ENCODE results near the gene BSN.

The BSN gene

DNA sequence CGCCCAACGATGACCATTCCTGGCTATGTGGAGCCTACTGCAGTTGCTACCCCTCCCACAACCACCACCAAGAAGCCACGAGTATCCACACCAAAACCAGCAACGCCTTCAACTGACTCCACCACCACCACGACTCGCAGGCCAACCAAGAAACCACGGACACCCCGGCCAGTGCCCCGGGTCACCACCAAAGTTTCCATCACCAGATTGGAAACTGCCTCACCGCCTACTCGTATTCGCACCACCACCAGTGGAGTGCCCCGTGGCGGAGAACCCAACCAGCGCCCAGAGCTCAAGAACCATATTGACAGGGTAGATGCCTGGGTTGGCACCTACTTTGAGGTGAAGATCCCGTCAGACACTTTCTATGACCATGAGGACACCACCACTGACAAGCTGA, 22.6 kb upstream of the BSN start:
- no peaks in the 10 kb centered on the region for H3K27me3 ChIP-seq
- no peak overlapping the region for H3K4me3 ChIP-seq (ENCODE audit: low read depth in 1 of 2, low read length in 1 of 2)
- TF ChIP-seq, protein P1, sequence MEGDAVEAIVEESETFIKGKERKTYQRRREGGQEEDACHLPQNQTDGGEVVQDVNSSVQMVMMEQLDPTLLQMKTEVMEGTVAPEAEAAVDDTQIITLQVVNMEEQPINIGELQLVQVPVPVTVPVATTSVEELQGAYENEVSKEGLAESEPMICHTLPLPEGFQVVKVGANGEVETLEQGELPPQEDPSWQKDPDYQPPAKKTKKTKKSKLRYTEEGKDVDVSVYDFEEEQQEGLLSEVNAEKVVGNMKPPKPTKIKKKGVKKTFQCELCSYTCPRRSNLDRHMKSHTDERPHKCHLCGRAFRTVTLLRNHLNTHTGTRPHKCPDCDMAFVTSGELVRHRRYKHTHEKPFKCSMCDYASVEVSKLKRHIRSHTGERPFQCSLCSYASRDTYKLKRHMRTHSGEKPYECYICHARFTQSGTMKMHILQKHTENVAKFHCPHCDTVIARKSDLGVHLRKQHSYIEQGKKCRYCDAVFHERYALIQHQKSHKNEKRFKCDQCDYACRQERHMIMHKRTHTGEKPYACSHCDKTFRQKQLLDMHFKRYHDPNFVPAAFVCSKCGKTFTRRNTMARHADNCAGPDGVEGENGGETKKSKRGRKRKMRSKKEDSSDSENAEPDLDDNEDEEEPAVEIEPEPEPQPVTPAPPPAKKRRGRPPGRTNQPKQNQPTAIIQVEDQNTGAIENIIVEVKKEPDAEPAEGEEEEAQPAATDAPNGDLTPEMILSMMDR (IDR thresholded peaks at IDR 0.05), result no peak
- H3K4me1 ChIP-seq (ENCODE audit: control insufficient read depth in 1 of 2, insufficient read depth in 1 of 2, low read depth in 1 of 2, low read length in 1 of 2), result no peaks in the 10 kb centered on the region
- H3K27ac ChIP-seq, result no peak overlapping the region
- no peaks in the 10 kb centered on the region for H3K9me3 ChIP-seq
- peaks cover 28% of the 10 kb centered on the region for H3K36me3 ChIP-seq

DNA sequence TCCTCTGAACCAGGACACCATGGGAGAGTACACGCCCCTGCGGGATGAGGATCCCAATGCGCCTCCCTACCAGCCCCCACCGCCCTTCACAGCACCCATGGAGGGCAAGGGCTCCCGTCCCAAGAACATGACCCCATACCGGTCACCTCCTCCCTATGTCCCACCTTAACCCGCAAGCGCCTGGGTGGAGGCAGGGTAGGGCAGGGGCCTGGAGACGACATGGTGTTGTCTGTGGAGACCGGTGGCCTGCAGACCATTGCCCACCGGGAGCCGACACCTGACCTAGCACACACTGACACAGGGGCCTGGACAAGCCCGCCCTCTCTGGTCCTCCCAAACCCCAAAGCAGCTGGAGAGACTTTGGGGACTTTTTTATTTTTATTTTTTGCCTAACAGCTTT, 21.2 kb upstream of the BSN start:
- TF ChIP-seq, protein P1 (IDR thresholded peaks at IDR 0.05), result no peak
- no peaks in the 10 kb centered on the region for H3K9me3 ChIP-seq
- no peak overlapping the region for H3K4me3 ChIP-seq (ENCODE audit: low read depth in 1 of 2, low read length in 1 of 2)
- no peaks in the 10 kb centered on the region for H3K4me1 ChIP-seq (ENCODE audit: control insufficient read depth in 1 of 2, insufficient read depth in 1 of 2, low read depth in 1 of 2, low read length in 1 of 2)
- peaks cover 28% of the 10 kb centered on the region for H3K36me3 ChIP-seq
- H3K27ac ChIP-seq, result no peak overlapping the region
- no peaks in the 10 kb centered on the region for H3K27me3 ChIP-seq

DNA sequence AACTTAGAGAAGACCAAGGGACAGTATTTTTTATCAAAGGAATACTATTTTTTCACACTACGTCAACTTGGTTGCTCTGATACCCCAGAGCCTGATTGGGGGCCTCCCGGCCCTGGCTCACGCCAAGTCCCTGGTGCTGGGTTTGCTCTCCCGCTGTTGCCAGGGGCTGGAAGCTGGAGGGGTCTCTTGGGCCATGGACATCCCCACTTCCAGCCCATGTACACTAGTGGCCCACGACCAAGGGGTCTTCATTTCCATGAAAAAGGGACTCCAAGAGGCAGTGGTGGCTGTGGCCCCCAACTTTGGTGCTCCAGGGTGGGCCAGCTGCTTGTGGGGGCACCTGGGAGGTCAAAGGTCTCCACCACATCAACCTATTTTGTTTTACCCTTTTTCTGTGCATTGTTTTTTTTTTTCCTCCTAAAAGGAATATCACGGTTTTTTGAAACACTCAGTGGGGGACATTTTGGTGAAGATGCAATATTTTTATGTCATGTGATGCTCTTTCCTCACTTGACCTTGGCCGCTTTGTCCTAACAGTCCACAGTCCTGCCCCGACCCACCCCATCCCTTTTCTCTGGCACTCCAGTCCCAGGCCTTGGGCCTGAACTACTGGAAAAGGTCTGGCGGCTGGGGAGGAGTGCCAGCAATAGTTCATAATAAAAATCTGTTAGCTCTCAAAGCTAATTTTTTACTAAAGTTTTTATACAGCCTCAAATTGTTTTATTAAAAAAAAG, 20.3 kb upstream of the BSN start:
- H3K27me3 ChIP-seq, result no peaks in the 10 kb centered on the region
- peaks cover 28% of the 10 kb centered on the region for H3K36me3 ChIP-seq

DNA sequence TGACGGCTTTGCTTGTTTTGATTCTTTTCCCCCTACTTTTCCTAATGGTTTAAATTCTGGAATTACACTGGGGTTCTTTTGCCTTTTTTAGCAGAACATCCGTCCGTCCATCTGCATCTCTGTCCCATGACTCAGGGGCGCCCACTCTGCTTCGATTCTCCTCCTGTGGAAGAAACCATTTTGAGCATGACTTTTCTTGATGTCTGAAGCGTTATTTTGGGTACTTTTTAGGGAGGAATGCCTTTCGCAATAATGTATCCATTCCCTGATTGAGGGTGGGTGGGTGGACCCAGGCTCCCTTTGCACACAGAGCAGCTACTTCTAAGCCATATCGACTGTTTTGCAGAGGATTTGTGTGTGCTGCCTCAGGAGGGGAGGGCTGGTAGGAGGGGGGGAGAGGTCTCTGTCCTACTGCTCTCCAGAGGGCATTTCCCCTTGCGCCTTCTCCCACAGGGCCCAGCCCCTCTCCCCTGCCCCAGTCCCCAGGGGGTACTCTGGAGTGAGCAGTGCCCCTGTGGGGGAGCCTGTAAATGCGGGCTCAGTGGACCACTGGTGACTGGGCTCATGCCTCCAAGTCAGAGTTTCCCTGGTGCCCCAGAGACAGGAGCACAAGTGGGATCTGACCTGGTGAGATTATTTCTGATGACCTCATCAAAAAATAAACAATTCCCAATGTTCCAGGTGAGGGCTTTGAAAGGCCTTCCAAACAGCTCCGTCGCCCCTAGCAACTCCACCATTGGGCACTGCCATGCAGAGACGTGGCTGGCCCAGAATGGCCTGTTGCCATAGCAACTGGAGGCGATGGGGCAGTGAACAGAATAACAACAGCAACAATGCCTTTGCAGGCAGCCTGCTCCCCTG, 19.5 kb upstream of the BSN start:
- TF ChIP-seq, protein P1 (IDR thresholded peaks at IDR 0.05), result no peak
- H3K4me1 ChIP-seq (ENCODE audit: control insufficient read depth in 1 of 2, insufficient read depth in 1 of 2, low read depth in 1 of 2, low read length in 1 of 2), result peaks cover 0 to 6% of the 10 kb centered on the region in 2 experiments
- H3K4me3 ChIP-seq (ENCODE audit: low read depth in 1 of 2, low read length in 1 of 2), result no peak overlapping the region
- peaks cover 28% of the 10 kb centered on the region for H3K36me3 ChIP-seq
- H3K27ac ChIP-seq, result no peak overlapping the region
- H3K9me3 ChIP-seq, result no peaks in the 10 kb centered on the region
- H3K27me3 ChIP-seq, result no peaks in the 10 kb centered on the region

More for the DNA sequence above, 20.3 kb upstream of the BSN start:
- H3K4me1 ChIP-seq (ENCODE audit: control insufficient read depth in 1 of 2, insufficient read depth in 1 of 2, low read depth in 1 of 2, low read length in 1 of 2), result no peaks in the 10 kb centered on the region
- H3K9me3 ChIP-seq, result no peaks in the 10 kb centered on the region
- H3K27ac ChIP-seq, result no peak overlapping the region
- H3K4me3 ChIP-seq (ENCODE audit: low read depth in 1 of 2, low read length in 1 of 2), result no peak overlapping the region
- TF ChIP-seq, protein P1 (IDR thresholded peaks at IDR 0.05), result no peak

DNA sequence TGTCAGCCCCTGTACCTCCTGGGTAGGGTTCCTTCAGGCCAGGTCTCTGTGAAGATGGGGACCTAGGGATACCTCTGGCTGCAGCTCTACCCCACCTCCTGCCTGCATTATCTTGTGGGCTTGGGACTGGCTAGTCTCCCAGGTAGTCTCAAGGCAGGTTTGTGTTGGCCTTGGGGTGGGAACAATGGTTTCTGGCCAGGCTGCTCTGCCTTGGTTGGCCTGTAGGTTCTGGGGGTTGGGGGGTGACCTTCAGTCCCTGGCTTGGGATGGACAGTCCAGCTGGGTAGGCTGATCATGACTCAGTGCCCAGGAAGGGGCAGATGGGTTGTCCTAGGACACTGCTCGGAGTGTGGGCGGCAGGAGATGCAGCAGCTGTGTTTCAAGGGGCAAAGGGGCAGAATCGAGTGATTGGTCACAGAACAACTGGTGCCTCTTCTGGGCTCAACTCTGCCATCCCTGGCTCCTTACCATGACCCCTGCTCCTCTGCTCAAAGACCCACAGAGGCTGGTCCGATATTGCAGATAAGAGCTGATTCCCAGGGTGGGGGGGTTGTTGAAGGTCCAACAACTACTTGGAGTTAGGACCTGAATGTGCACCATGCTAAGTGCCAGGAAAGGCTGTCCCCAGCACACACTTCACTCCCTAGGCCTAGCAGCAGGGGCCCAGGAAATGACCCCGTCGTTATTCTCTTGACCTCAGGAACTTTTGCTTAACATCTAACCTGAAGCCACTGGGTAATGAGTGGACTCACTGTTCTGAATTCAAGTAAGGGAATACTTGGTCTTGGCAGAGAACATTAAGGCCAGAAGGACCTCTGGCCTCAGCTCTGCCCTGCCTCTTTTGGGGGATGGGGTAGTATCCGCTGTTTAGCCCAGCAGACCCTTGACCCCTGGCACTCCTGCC, 18.1 kb upstream of the BSN start:
- H3K4me1 ChIP-seq (ENCODE audit: control insufficient read depth in 1 of 2, insufficient read depth in 1 of 2, low read depth in 1 of 2, low read length in 1 of 2), result peaks cover 8 to 14% of the 10 kb centered on the region in 2 experiments
- H3K9me3 ChIP-seq, result no peaks in the 10 kb centered on the region
- no peak overlapping the region for H3K4me3 ChIP-seq (ENCODE audit: low read depth in 1 of 2, low read length in 1 of 2)
- peaks cover 5% of the 10 kb centered on the region for H3K27me3 ChIP-seq
- no peak overlapping the region for H3K27ac ChIP-seq
- peaks cover 20% of the 10 kb centered on the region for H3K36me3 ChIP-seq
- TF ChIP-seq, protein P1 (IDR thresholded peaks at IDR 0.05), result no peak
